Prostate gland (tissue), 2 donors: ENCODE measurements around the gene RCOR1. TPM values are rescaled to one million over a fixed set of nuclear protein-coding genes. Genes with fewer than 3 reads are reported as not detected.

Experiments
- DNase-seq: peaks from one replicate; pipeline ENCODE4 v3.0.0-alpha.2; 2019; ENCODE audit warnings: low spot score
- H3K27ac ChIP-seq, 2 donors: fragments of 200-600 bp; sonication (generic); 2 replicates each; pipeline ENCODE4 v1.5.1; 2017 to 2019
- H3K27me3 ChIP-seq: fragments of 200-600 bp; sonication (generic); replicated peaks from 2 replicates; pipeline ENCODE4 v1.5.1; 2019; ENCODE audit not compliant: insufficient read depth
- H3K36me3 ChIP-seq, 2 donors: fragments of 200-600 bp; sonication (generic); 1 replicate in 1 of 2; 2 replicates in 1 of 2; pipeline versions ENCODE4 v1.5.1 to v1.8.1; 2017 to 2019
- H3K4me1 ChIP-seq: fragments of 200-600 bp; sonication (generic); replicated peaks from 2 replicates; pipeline ENCODE4 v1.5.1; 2019
- H3K4me3 ChIP-seq, 2 donors: fragments of 200-600 bp; sonication (generic); 2 replicates each; pipeline ENCODE4 v1.5.1; 2017 to 2019
- H3K9me3 ChIP-seq: fragments of 200-600 bp; sonication (generic); 2 replicates; pipeline ENCODE4 v1.5.1; 2017
- POLR2A ChIP-seq: fragments of 450-650 bp; IDR thresholded peaks from one replicate; pipeline ENCODE4 v1.6.1; 2016; ENCODE audit warnings: antibody characterized with exemption, mild to moderate bottlenecking
- POLR2AphosphoS5 ChIP-seq: sonication (generic); formaldehyde crosslinking; IDR thresholded peaks from one replicate; pipeline ENCODE4 v1.6.1; 2017; ENCODE audit warnings: antibody characterized with exemption
- WGBS: methylation state at CpG from one replicate; pipeline ENCODE4 v1.1.5; 2018; 5-methylcytosine and 5-hydroxymethylcytosine counted together
- intact Hi-C: fragments of 100-400 bp; cut with DNase I; formaldehyde crosslinking; loops from one replicate; pipeline ENCODE4 v1.14.2; 2022
- total RNA-seq, 2 donors: library from RNA; depleted of rRNA; stranded (reverse); fragments of >200 nt; gene quantifications; one replicate each; pipeline ENCODE4 v1.1.0, GENCODE V29; 2016
- TF ChIP-seq, protein P1 (sequence below), 4 experiments: fragments of 200-600 bp in 2 of 4; fragments of 450-650 bp in 2 of 4; sonication (generic) in 2 of 4; IDR thresholded peaks; 1 replicate in 3 of 4; 2 replicates in 1 of 4; pipeline ENCODE4 v1.5.1; 2016 to 2019; ENCODE audit warnings: antibody characterized with exemption in 4 of 4, mild to moderate bottlenecking in 2 of 4, moderate library complexity in 2 of 4

Gene RCOR1
- total RNA-seq, 2 donors from 2014 or later = 14.4 to 26.6 TPM

DNA sequence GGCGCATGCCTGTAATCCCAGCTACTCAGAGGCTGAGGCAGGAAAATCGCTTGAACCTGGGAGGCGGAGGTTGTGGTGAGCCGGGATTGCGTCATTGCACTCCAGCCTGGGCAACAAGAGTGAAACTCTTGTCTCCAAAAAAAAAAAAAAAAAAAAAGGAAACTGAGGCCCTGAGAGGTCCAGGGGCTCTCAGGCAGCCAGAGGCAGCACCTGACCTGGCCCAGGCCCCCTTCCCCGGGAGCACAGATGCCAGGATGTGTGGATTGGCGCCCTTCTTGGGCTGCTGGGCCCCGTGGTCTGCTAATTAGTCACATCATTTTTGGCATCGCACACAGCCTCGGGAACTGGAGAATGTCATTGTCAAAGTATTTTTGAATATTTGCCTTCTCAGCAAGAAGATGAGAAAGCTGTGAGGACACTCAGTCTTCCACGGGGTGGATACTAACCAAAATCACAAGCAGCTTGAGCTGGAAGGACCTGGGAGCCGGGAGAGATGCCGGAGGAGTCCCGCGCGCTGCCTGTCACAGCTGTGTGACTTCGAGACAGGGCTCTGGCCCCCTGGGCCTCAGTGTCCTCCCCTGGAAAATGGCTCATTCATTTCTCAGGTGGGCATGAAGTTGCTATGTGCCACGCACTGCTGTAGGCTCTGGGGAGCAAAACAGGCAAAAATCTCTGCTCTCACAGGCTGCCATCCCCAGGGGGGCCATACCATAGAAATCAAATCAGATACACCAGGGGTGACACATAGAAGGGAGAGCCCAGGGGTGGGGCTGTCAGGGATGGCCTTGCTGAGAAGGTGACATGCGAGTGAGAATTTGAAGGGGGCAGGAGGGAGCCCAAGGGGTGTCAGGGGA is 12.5 kb upstream of the RCOR1 start:
- H3K36me3 ChIP-seq = no peaks in the 10 kb centered on the region
- H3K27ac ChIP-seq = no peak overlapping the region
- no peak overlapping the region for H3K4me3 ChIP-seq
- WGBS = 66% methylated on average over 14 of the region's 19 CpGs
- TF ChIP-seq POLR2A (no peak), POLR2AphosphoS5 (no peak)
- TF ChIP-seq, protein P1, sequence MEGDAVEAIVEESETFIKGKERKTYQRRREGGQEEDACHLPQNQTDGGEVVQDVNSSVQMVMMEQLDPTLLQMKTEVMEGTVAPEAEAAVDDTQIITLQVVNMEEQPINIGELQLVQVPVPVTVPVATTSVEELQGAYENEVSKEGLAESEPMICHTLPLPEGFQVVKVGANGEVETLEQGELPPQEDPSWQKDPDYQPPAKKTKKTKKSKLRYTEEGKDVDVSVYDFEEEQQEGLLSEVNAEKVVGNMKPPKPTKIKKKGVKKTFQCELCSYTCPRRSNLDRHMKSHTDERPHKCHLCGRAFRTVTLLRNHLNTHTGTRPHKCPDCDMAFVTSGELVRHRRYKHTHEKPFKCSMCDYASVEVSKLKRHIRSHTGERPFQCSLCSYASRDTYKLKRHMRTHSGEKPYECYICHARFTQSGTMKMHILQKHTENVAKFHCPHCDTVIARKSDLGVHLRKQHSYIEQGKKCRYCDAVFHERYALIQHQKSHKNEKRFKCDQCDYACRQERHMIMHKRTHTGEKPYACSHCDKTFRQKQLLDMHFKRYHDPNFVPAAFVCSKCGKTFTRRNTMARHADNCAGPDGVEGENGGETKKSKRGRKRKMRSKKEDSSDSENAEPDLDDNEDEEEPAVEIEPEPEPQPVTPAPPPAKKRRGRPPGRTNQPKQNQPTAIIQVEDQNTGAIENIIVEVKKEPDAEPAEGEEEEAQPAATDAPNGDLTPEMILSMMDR (IDR thresholded peaks at IDR 0.05) = no peak
- no peaks in the 10 kb centered on the region for H3K27me3 ChIP-seq
- no peaks in the 10 kb centered on the region for H3K4me1 ChIP-seq
- intact Hi-C loops = no loop called here
- DNase-seq = no peak
- no peaks in the 10 kb centered on the region for H3K9me3 ChIP-seq

DNA sequence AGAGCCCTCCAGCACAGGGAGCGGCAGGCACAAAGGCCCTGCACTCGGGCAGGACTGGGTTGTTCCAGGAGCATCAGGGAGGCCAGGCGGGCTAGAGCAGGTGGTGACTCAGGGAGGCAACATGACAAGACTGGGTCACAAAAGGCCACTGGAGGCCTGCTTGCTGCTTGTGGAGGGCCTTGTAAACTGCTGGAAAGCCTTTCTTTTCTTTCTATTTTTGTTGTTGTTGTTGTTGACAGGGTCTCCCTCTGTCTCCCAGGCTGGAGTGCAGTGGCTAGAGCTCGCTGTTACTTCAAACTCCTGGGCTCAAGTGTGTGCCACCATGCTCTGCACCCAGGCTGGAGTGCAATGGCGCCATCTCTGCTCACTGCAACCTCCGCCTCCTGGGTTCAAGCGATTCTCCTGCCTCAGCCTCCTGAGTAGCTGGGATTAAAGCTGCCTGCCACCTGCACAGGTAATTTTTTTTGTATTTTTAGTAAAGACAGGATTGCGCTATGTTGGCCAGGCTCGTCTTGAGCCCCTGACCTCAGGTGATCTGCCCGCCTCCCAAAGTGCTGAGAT is 11.8 kb upstream of the RCOR1 start:
- Histone ChIP-seq H3K27me3 (no peaks in the 10 kb centered on the region), H3K4me3 (no peak overlapping the region), H3K9me3 (no peaks in the 10 kb centered on the region), H3K36me3 (no peaks in the 10 kb centered on the region), H3K4me1 (no peaks in the 10 kb centered on the region), H3K27ac (no peak overlapping the region)
- TF ChIP-seq POLR2AphosphoS5 (no peak), POLR2A (no peak)
- TF ChIP-seq, protein P1 (IDR thresholded peaks at IDR 0.05) = no peak
- intact Hi-C loops = no loop called here
- no peak for DNase-seq
- 92% methylated on average over 10 of the region's 10 CpGs for WGBS

DNA sequence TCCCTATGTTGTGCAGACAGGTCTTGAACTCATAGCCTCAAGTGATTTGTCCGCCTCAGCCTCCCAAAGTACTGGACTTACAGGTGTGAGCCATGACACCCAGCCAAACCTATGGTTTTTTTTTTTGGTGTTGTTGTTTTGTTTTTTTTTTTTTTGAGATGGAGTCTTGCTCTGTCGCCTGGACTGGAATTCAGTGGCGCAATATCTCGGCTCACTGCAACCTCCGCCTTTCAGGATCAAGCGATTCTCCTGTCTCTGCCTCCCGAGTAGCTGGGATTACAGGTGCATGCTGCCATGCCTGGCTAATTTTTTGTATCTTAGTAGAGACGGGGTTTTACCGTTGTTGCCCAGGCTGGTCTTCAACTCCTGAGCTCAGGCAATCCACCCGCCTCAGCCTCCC is 11.3 kb upstream of the RCOR1 start:
- WGBS = 93% methylated on average over 10 of the region's 10 CpGs
- intact Hi-C loops = no loop called here
- Histone ChIP-seq H3K27ac (no peak overlapping the region), H3K36me3 (no peaks in the 10 kb centered on the region), H3K4me3 (no peak overlapping the region), H3K9me3 (no peaks in the 10 kb centered on the region), H3K4me1 (no peaks in the 10 kb centered on the region), H3K27me3 (no peaks in the 10 kb centered on the region)
- no peak for TF ChIP-seq POLR2A
- no peak for TF ChIP-seq POLR2AphosphoS5
- TF ChIP-seq, protein P1 (IDR thresholded peaks at IDR 0.05) = no peak
- no peak for DNase-seq

DNA sequence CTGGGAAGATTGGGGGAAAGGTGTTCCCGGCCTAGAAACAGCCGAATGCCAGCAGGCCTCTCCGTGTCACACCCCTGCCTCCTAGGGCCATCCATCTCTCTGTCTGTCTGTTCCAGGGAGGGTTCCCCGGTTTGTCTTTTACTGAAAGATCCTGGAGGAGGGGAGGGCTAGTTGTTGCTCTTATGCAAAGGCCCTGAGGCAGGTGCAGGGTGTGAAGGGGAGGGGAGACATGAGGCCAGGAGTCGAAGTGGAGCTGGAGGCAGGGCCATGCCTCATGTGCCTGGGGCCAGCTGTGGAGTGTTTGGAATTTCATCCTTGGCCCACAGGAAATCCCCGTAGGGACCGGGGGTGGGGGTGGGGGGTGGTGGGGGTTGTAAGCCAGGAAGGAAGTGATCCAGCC is 8.7 kb upstream of the RCOR1 start:
- H3K27ac ChIP-seq = no peak overlapping the region
- H3K4me3 ChIP-seq = no peak overlapping the region
- H3K4me1 ChIP-seq = no peaks in the 10 kb centered on the region
- no peaks in the 10 kb centered on the region for H3K27me3 ChIP-seq
- H3K36me3 ChIP-seq = no peaks in the 10 kb centered on the region
- 53% methylated on average over 6 of the region's 7 CpGs for WGBS
- no peaks in the 10 kb centered on the region for H3K9me3 ChIP-seq
- DNase-seq = no peak
- intact Hi-C loops = no loop called here
- TF ChIP-seq POLR2AphosphoS5 = no peak
- TF ChIP-seq, protein P1 (IDR thresholded peaks at IDR 0.05) = no peak
- TF ChIP-seq POLR2A = no peak
